Loucy (cell line): ENCODE results near the gene ZNF593OS.

Experiments used
- H2AFZ ChIP-seq: fragments of 200-600 bp; sonication (generic); 2 replicates; pipeline ENCODE4 v1.6.0; 2016; ENCODE audit warnings: antibody characterized with exemption, mild to moderate bottlenecking, low read length, moderate library complexity
- H3F3A ChIP-seq: fragments of 200-600 bp; 2 replicates; pipeline ENCODE4 v1.6.0; 2016; ENCODE audit warnings: antibody characterized with exemption, low read depth, mild to moderate bottlenecking
- H3K27me3 ChIP-seq: fragments of 200-600 bp; sonication (generic); 2 replicates; pipeline ENCODE4 v1.6.1; 2014; ENCODE audit warnings: low read length, mild to moderate bottlenecking; ENCODE audit not compliant: insufficient read depth, poor library complexity, severe bottlenecking
- H3K36me3 ChIP-seq: fragments of 200-600 bp; sonication (generic); 2 replicates; pipeline ENCODE4 v1.6.1; 2016; ENCODE audit warnings: low read length; ENCODE audit not compliant: insufficient read depth
- H3K4me1 ChIP-seq: fragments of 200-600 bp; sonication (generic); 2 replicates; pipeline ENCODE4 v1.5.1; 2014; ENCODE audit warnings: low read length, mild to moderate bottlenecking; ENCODE audit not compliant: insufficient read depth, poor library complexity, severe bottlenecking
- H3K4me2 ChIP-seq: fragments of 200-600 bp; sonication (generic); 2 replicates; pipeline ENCODE4 v1.6.0; 2014; ENCODE audit warnings: antibody characterized with exemption, low read length, low read depth, mild to moderate bottlenecking; ENCODE audit not compliant: poor library complexity, severe bottlenecking
- H3K4me3 ChIP-seq: fragments of 200-600 bp; sonication (generic); 2 replicates; pipeline ENCODE4 v1.5.1; 2014; ENCODE audit warnings: low read length, mild to moderate bottlenecking, mixed read lengths; ENCODE audit not compliant: poor library complexity, severe bottlenecking
- H3K79me2 ChIP-seq: fragments of 200-600 bp; sonication (generic); 2 replicates; pipeline ENCODE4 v1.6.1; 2014; ENCODE audit warnings: low read length; ENCODE audit not compliant: insufficient read depth
- H3K9ac ChIP-seq: fragments of 200-600 bp; sonication (generic); 2 replicates; pipeline ENCODE4 v1.6.0; 2014; ENCODE audit warnings: mild to moderate bottlenecking, low read depth, low read length, moderate library complexity; ENCODE audit not compliant: poor library complexity, severe bottlenecking
- H3K9me2 ChIP-seq: fragments of 200-600 bp; sonication (generic); replicated peaks from 2 replicates; pipeline ENCODE4 v1.6.1; 2016; ENCODE audit warnings: low read depth, low read length, mixed read lengths
- H3K9me3 ChIP-seq: fragments of 200-600 bp; sonication (generic); 2 replicates; pipeline ENCODE4 v1.6.1; 2014; ENCODE audit warnings: mild to moderate bottlenecking, antibody characterized with exemption, low read length, low read depth; ENCODE audit not compliant: insufficient read depth
- H4K20me1 ChIP-seq: fragments of 200-600 bp; sonication (generic); 2 replicates; pipeline ENCODE4 v1.6.0; 2014; ENCODE audit warnings: antibody characterized with exemption, low read length, mild to moderate bottlenecking; ENCODE audit not compliant: insufficient read depth, poor library complexity, severe bottlenecking
- CTCF ChIP-seq: fragments of 200-600 bp; sonication (generic); conservative IDR thresholded peaks from 2 replicates; pipeline ENCODE4 v1.5.1; 2014; ENCODE audit warnings: mild to moderate bottlenecking, antibody characterized with exemption, low read length
- EZH2phosphoT487 ChIP-seq: fragments of 200-600 bp; IDR thresholded peaks from 2 replicates; pipeline ENCODE4 v1.6.1; 2018; ENCODE audit warnings: antibody characterized with exemption, mild to moderate bottlenecking, moderate library complexity, borderline replicate concordance

Gene ZNF593OS

GRCh38 chr1:26171084-26172072, at the start of gene ZNF593OS:
TSS of gene ZNF593OS (minus strand) at chr1:26171832. CDS start at chr1:26171661, 171 bp downstream.
- Histone ChIP-seq H3K4me1 (peaks cover 14% of the 10 kb centered on the region), H2AFZ (no peak within 1 kb of the TSS), H3F3A (0 out of 2 replicates have a peak, but pooled peaks cover 3% of the 10 kb centered on the region), H3K27me3 (no peaks in the 10 kb centered on the region), H3K9ac (peak within 1 kb of the TSS; percentile 90), H3K4me3 (peak within 1 kb of the TSS; percentile 93), H4K20me1 (no peaks in the 10 kb centered on the region), H3K9me3 (no peaks in the 10 kb centered on the region), H3K4me2 (peak within 1 kb of the TSS; percentile 88), H3K9me2 (no peaks in the 10 kb centered on the region), H3K36me3 (no peaks in the 10 kb centered on the region), H3K79me2 (peaks cover 19% of the 10 kb centered on the region)
- TF ChIP-seq CTCF: no peak
- TF ChIP-seq EZH2phosphoT487: no peak

- no peaks in the 10 kb centered on the region for H3K27me3 ChIP-seq
- H3K9me3 ChIP-seq: no peaks in the 10 kb centered on the region
Measured at GRCh38 chr1:26221094-26221493, 49.5 kb upstream of the ZNF593OS start.

GRCh38 chr1:26220199-26220912, 48.7 kb upstream of the ZNF593OS start:
- Histone ChIP-seq H2AFZ (no peak overlapping the region), H3K4me3 (no peak overlapping the region), H3K79me2 (no peaks in the 10 kb centered on the region), H3K9me2 (no peaks in the 10 kb centered on the region), H3F3A (no peaks in the 10 kb centered on the region), H3K9me3 (no peaks in the 10 kb centered on the region), H3K27me3 (no peaks in the 10 kb centered on the region), H3K36me3 (no peaks in the 10 kb centered on the region), H4K20me1 (no peaks in the 10 kb centered on the region), H3K9ac (no peak overlapping the region), H3K4me1 (no peaks in the 10 kb centered on the region), H3K4me2 (no peak overlapping the region)
- no peak for TF ChIP-seq EZH2phosphoT487
- no peak for TF ChIP-seq CTCF

More at GRCh38 chr1:26221094-26221493, 49.5 kb upstream of the ZNF593OS start:
- Histone ChIP-seq H2AFZ (no peak overlapping the region), H3K4me1 (no peaks in the 10 kb centered on the region), H3K9me2 (no peaks in the 10 kb centered on the region), H3K4me3 (no peak overlapping the region), H4K20me1 (no peaks in the 10 kb centered on the region), H3K79me2 (no peaks in the 10 kb centered on the region), H3K4me2 (no peak overlapping the region), H3K9ac (no peak overlapping the region), H3F3A (no peaks in the 10 kb centered on the region), H3K36me3 (no peaks in the 10 kb centered on the region)
- no peak for TF ChIP-seq EZH2phosphoT487
